GM12891 (cell line): ENCODE measurements around the gene ICE2.

Experiments used
- POLR2A ChIP-seq: IDR thresholded peaks from 2 replicates; pipeline ENCODE4 v1.6.1; 2011; ENCODE audit warnings: low read depth, low read length, control low read depth
- POLR2AphosphoS5 ChIP-seq: IDR thresholded peaks from 2 replicates; pipeline ENCODE4 v1.6.1; 2011; ENCODE audit warnings: low read depth, low read length, control low read depth

- TF ChIP-seq POLR2AphosphoS5 (no peak), POLR2A (no peak)
Observed at GRCh38 chr15:60417112-60417511, 61.8 kb downstream of the ICE2 start.
